ENCODE measurements around the gene PILRA.

PILRA gene

DNA sequence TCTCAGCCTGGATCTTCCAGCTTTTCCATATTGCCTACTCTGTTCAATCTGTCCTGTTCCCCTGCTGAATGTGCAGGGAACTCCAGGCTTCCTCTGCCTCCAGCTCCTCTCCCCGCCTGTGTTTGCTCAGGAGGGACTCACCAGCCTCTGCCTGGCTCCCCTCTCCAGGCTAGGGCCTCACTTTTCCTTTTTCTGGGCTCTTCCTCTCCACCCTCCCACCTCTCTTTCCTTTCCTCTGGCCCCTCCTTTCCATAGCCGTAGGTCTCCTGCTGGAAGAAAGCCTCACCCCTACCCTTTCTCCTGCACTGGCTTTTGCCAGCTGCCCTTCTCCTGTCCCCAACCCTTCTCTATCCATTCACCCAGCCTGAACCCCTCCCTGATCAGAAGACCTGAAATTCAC, 25.0 kb downstream of the PILRA start:
- Histone ChIP-seq H4K8ac (ENCODE audit: low read depth, low read length) (no peak overlapping the region), H3K4ac (ENCODE audit: low read depth, low read length) (no peak overlapping the region), H3K27ac (ENCODE audit: low read depth, low read length) (no peak overlapping the region), H3K14ac (ENCODE audit: low read length) (no peak overlapping the region), H2AK5ac (ENCODE audit: low read length) (no peak overlapping the region), H3K79me1 (ENCODE audit: low read length) (no peaks in the 10 kb centered on the region), H2BK120ac (ENCODE audit: insufficient read depth, low read length, poor library complexity) (no peak overlapping the region), H3K27me3 (ENCODE audit: insufficient read depth, low read length) (no peaks in the 10 kb centered on the region), H3K18ac (ENCODE audit: low read length) (no peak overlapping the region), H3K9ac (ENCODE audit: low read length) (no peak overlapping the region), H2AFZ (ENCODE audit: insufficient read depth, low read length, poor library complexity) (no peak overlapping the region), H4K91ac (ENCODE audit: low read depth, low read length) (no peak overlapping the region), H3K4me2 (ENCODE audit: low read length) (no peak overlapping the region), H3K4me3 (ENCODE audit: low read depth, low read length) (no peak overlapping the region), H3K79me2 (ENCODE audit: control insufficient read depth, insufficient read depth, low read length, poor library complexity) (no peaks in the 10 kb centered on the region), H3K9me3 (ENCODE audit: insufficient read depth, low read depth, low read length) (peaks cover 3% of the 10 kb centered on the region), H3K36me3 (ENCODE audit: control insufficient read depth in 1 of 2, insufficient read depth in 2 of 2, low read length in 2 of 2) (no peaks in the 10 kb centered on the region), H3K4me1 (ENCODE audit: control insufficient read depth in 1 of 2, insufficient read depth in 2 of 2, low read length in 2 of 2) (no peaks in the 10 kb centered on the region), H2BK12ac (ENCODE audit: low read length) (no peak overlapping the region), H3K23ac (ENCODE audit: low read length) (no peak overlapping the region), H4K12ac (ENCODE audit: low read depth, low read length) (no peak overlapping the region), H2BK5ac (ENCODE audit: low read depth, low read length, poor library complexity) (no peak overlapping the region)
- WGBS (ENCODE audit: extremely low coverage, insufficient coverage, insufficient read length) = no CpG with 5 or more reads among the region's 2 CpGs
- DNase-seq = no peak

- Histone ChIP-seq H3K27ac (ENCODE audit: low read depth, low read length) (no peak overlapping the region), H3K79me2 (ENCODE audit: control insufficient read depth, insufficient read depth, low read length, poor library complexity) (no peaks in the 10 kb centered on the region), H3K4me3 (ENCODE audit: low read depth, low read length) (no peak overlapping the region), H3K18ac (ENCODE audit: low read length) (no peak overlapping the region), H3K79me1 (ENCODE audit: low read length) (no peaks in the 10 kb centered on the region), H3K4ac (ENCODE audit: low read depth, low read length) (no peak overlapping the region), H4K12ac (ENCODE audit: low read depth, low read length) (no peak overlapping the region), H2AFZ (ENCODE audit: insufficient read depth, low read length, poor library complexity) (no peak overlapping the region), H4K91ac (ENCODE audit: low read depth, low read length) (no peak overlapping the region), H3K4me2 (ENCODE audit: low read length) (no peak overlapping the region), H3K36me3 (ENCODE audit: control insufficient read depth in 1 of 2, insufficient read depth in 2 of 2, low read length in 2 of 2) (no peaks in the 10 kb centered on the region), H2AK5ac (ENCODE audit: low read length) (no peak overlapping the region), H3K9ac (ENCODE audit: low read length) (no peak overlapping the region), H4K8ac (ENCODE audit: low read depth, low read length) (no peak overlapping the region), H3K27me3 (ENCODE audit: insufficient read depth, low read length) (no peaks in the 10 kb centered on the region), H2BK120ac (ENCODE audit: insufficient read depth, low read length, poor library complexity) (no peak overlapping the region), H2BK5ac (ENCODE audit: low read depth, low read length, poor library complexity) (no peak overlapping the region), H3K4me1 (ENCODE audit: control insufficient read depth in 1 of 2, insufficient read depth in 2 of 2, low read length in 2 of 2) (no peaks in the 10 kb centered on the region), H2BK12ac (ENCODE audit: low read length) (no peak overlapping the region), H3K14ac (ENCODE audit: low read length) (no peak overlapping the region), H3K9me3 (ENCODE audit: insufficient read depth, low read depth, low read length) (peaks cover 3% of the 10 kb centered on the region), H3K23ac (ENCODE audit: low read length) (no peak overlapping the region)
- no CpG with 5 or more reads among the region's 3 CpGs for WGBS (ENCODE audit: extremely low coverage, insufficient coverage, insufficient read length)
- no peak for DNase-seq
Observed at GRCh38 chr7:100400041-100400440, 26.8 kb downstream of the PILRA start.

- Histone ChIP-seq H3K27ac (ENCODE audit: low read depth, low read length) (no peak overlapping the region), H3K23ac (ENCODE audit: low read length) (no peak overlapping the region), H3K4me2 (ENCODE audit: low read length) (no peak overlapping the region), H4K12ac (ENCODE audit: low read depth, low read length) (no peak overlapping the region), H3K36me3 (ENCODE audit: control insufficient read depth in 1 of 2, insufficient read depth in 2 of 2, low read length in 2 of 2) (no peaks in the 10 kb centered on the region), H3K18ac (ENCODE audit: low read length) (no peak overlapping the region), H4K91ac (ENCODE audit: low read depth, low read length) (no peak overlapping the region), H2BK5ac (ENCODE audit: low read depth, low read length, poor library complexity) (no peak overlapping the region), H2BK120ac (ENCODE audit: insufficient read depth, low read length, poor library complexity) (no peak overlapping the region), H2AK5ac (ENCODE audit: low read length) (no peak overlapping the region), H3K9ac (ENCODE audit: low read length) (no peak overlapping the region), H4K8ac (ENCODE audit: low read depth, low read length) (no peak overlapping the region), H3K4me1 (ENCODE audit: control insufficient read depth in 1 of 2, insufficient read depth in 2 of 2, low read length in 2 of 2) (no peaks in the 10 kb centered on the region), H3K27me3 (ENCODE audit: insufficient read depth, low read length) (no peaks in the 10 kb centered on the region), H3K14ac (ENCODE audit: low read length) (no peak overlapping the region), H2AFZ (ENCODE audit: insufficient read depth, low read length, poor library complexity) (no peak overlapping the region), H3K79me2 (ENCODE audit: control insufficient read depth, insufficient read depth, low read length, poor library complexity) (no peaks in the 10 kb centered on the region), H3K9me3 (ENCODE audit: insufficient read depth, low read depth, low read length) (peaks cover 3% of the 10 kb centered on the region), H3K79me1 (ENCODE audit: low read length) (no peaks in the 10 kb centered on the region), H2BK12ac (ENCODE audit: low read length) (no peak overlapping the region), H3K4ac (ENCODE audit: low read depth, low read length) (no peak overlapping the region), H3K4me3 (ENCODE audit: low read depth, low read length) (no peak overlapping the region)
- peak; percentile 18 to 55 for DNase-seq
- WGBS (ENCODE audit: extremely low coverage, insufficient coverage, insufficient read length) = no CpG with 5 or more reads among the region's 11 CpGs
Observed at GRCh38 chr7:100400656-100401055, 27.4 kb downstream of the PILRA start.

DNA sequence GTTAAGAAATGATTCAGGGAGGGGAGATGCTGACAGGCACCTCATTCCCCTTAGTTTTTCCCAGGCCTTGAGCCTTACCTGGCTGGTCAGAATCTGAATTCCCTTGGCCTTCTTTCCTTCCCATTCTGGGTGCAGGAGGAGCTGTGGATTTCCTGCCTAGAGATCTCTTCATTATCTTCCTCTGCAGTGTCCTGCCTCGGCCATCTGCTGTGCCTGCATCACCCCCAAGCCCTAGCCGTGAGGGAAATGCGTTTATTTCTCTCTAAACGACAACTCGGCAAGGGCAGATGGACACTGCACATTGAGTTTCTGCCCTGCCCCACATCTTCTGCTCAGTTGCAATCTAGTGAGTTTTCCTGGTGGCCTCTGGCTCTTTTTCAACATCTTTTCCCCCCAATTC, 28.5 kb downstream of the PILRA start:
- no peak overlapping the region for H3K14ac ChIP-seq (ENCODE audit: low read length)
- H2BK12ac ChIP-seq (ENCODE audit: low read length) = no peak overlapping the region
- no peak overlapping the region for H4K8ac ChIP-seq (ENCODE audit: low read depth, low read length)
- no peak overlapping the region for H3K4me2 ChIP-seq (ENCODE audit: low read length)
- H2BK120ac ChIP-seq (ENCODE audit: insufficient read depth, low read length, poor library complexity) = no peak overlapping the region
- no peak overlapping the region for H3K4me3 ChIP-seq (ENCODE audit: low read depth, low read length)
- no peaks in the 10 kb centered on the region for H3K4me1 ChIP-seq (ENCODE audit: control insufficient read depth in 1 of 2, insufficient read depth in 2 of 2, low read length in 2 of 2)
- no peaks in the 10 kb centered on the region for H3K36me3 ChIP-seq (ENCODE audit: control insufficient read depth in 1 of 2, insufficient read depth in 2 of 2, low read length in 2 of 2)
- no peak overlapping the region for H4K12ac ChIP-seq (ENCODE audit: low read depth, low read length)
- DNase-seq = no peak
- H3K9me3 ChIP-seq (ENCODE audit: insufficient read depth, low read depth, low read length) = peaks cover 3% of the 10 kb centered on the region
- no peak overlapping the region for H4K91ac ChIP-seq (ENCODE audit: low read depth, low read length)
- H3K27ac ChIP-seq (ENCODE audit: low read depth, low read length) = no peak overlapping the region
- H2AFZ ChIP-seq (ENCODE audit: insufficient read depth, low read length, poor library complexity) = no peak overlapping the region
- no peak overlapping the region for H3K9ac ChIP-seq (ENCODE audit: low read length)
- H3K27me3 ChIP-seq (ENCODE audit: insufficient read depth, low read length) = no peaks in the 10 kb centered on the region
- no peak overlapping the region for H3K4ac ChIP-seq (ENCODE audit: low read depth, low read length)
- no CpG with 5 or more reads among the region's 5 CpGs for WGBS (ENCODE audit: extremely low coverage, insufficient coverage, insufficient read length)
- no peak overlapping the region for H2BK5ac ChIP-seq (ENCODE audit: low read depth, low read length, poor library complexity)
- H3K23ac ChIP-seq (ENCODE audit: low read length) = no peak overlapping the region
- no peaks in the 10 kb centered on the region for H3K79me1 ChIP-seq (ENCODE audit: low read length)
- no peak overlapping the region for H3K18ac ChIP-seq (ENCODE audit: low read length)
- no peaks in the 10 kb centered on the region for H3K79me2 ChIP-seq (ENCODE audit: control insufficient read depth, insufficient read depth, low read length, poor library complexity)
- H2AK5ac ChIP-seq (ENCODE audit: low read length) = no peak overlapping the region

Data from trophoblast cell (in vitro differentiated cells and primary cell).